Measurements from ENCODE around the gene GSC.
"Not testable (repeated sequence)": the region's sequence is repeated elsewhere in the genome, so short reads cannot be mapped to it uniquely, and the experiment has no call there.

DNA sequence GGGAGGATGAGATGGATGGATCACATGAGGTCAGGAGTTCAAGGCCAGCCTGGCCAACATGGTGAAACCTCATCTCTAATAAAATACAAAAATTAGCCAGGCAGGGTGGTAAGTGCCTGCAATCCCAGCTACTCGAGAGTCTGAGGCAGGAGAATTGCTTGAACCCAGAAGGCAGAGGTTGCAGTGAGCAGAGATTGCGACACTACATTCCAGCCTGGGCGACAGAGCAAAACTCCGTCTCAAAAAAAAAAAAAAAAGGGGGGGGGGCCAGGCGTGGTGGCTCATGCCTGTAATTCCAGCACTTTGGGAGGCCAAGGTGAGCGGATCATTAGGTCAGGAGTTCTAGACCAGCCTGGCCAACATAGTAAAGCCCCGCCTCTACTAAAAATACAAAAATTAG lies 22.8 kb downstream of the GSC start:
- TF ChIP-seq, protein P1, sequence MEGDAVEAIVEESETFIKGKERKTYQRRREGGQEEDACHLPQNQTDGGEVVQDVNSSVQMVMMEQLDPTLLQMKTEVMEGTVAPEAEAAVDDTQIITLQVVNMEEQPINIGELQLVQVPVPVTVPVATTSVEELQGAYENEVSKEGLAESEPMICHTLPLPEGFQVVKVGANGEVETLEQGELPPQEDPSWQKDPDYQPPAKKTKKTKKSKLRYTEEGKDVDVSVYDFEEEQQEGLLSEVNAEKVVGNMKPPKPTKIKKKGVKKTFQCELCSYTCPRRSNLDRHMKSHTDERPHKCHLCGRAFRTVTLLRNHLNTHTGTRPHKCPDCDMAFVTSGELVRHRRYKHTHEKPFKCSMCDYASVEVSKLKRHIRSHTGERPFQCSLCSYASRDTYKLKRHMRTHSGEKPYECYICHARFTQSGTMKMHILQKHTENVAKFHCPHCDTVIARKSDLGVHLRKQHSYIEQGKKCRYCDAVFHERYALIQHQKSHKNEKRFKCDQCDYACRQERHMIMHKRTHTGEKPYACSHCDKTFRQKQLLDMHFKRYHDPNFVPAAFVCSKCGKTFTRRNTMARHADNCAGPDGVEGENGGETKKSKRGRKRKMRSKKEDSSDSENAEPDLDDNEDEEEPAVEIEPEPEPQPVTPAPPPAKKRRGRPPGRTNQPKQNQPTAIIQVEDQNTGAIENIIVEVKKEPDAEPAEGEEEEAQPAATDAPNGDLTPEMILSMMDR (conservative IDR thresholded peaks at IDR 0.05 in 1 of 2, IDR thresholded peaks at IDR 0.05 in 1 of 2; ENCODE audit: low read depth in 1 of 2, low read length in 2 of 2) = not testable (repeated sequence)
- TF ChIP-seq EZH2 (IDR thresholded peaks at IDR 0.05; ENCODE audit: low read length, missing control alignments) = not testable (repeated sequence)

Measured in fibroblast of lung (primary cell).